ENCODE data around the gene IL6R.
A peak's percentile ranks its signal among the peaks of the same experiment; 100 is the strongest.

IL6R gene

GRCh38 chr1:154442006-154442740, 37.0 kb downstream of the IL6R start:
- no peak for DNase-seq (ENCODE audit: low spot score)
- in situ Hi-C loops (cut with MboI; ENCODE audit: low sequenced_read_pairs, unreplicated experiment): no loop called here
- TF ChIP-seq CTCF (IDR thresholded peaks at IDR 0.05; ENCODE audit: borderline replicate concordance, control extremely low read depth, extremely low read depth, insufficient read depth, missing control alignments): no peak

- no peak for TF ChIP-seq CTCF (IDR thresholded peaks at IDR 0.05; ENCODE audit: borderline replicate concordance, control extremely low read depth, extremely low read depth, insufficient read depth, missing control alignments)
- no peak for DNase-seq (ENCODE audit: low spot score)
- in situ Hi-C loops (cut with MboI; ENCODE audit: low sequenced_read_pairs, unreplicated experiment): no loop called here
Measured at GRCh38 chr1:154443274-154444013, 38.3 kb downstream of the IL6R start.

- no peak for TF ChIP-seq CTCF (IDR thresholded peaks at IDR 0.05; ENCODE audit: borderline replicate concordance, control extremely low read depth, extremely low read depth, insufficient read depth, missing control alignments)
- in situ Hi-C loops (cut with MboI; ENCODE audit: low sequenced_read_pairs, unreplicated experiment): no loop called here
- peak; percentile 72 for DNase-seq (ENCODE audit: low spot score)
Measured at GRCh38 chr1:154445040-154445472, 39.9 kb downstream of the IL6R start.

- in situ Hi-C loops (cut with MboI; ENCODE audit: low sequenced_read_pairs, unreplicated experiment): no loop called here
- TF ChIP-seq CTCF (IDR thresholded peaks at IDR 0.05; ENCODE audit: borderline replicate concordance, control extremely low read depth, extremely low read depth, insufficient read depth, missing control alignments): no peak
- DNase-seq (ENCODE audit: low spot score): no peak
Measured at GRCh38 chr1:154446292-154446691, 41.1 kb downstream of the IL6R start.

GRCh38 chr1:154446789-154447188, 41.6 kb downstream of the IL6R start:
- in situ Hi-C loops (cut with MboI; ENCODE audit: low sequenced_read_pairs, unreplicated experiment): no loop called here
- DNase-seq (ENCODE audit: low spot score): no peak

GRCh38 chr1:154448331-154448811, 43.2 kb downstream of the IL6R start:
- DNase-seq (ENCODE audit: low spot score): no peak
- in situ Hi-C loops (cut with MboI; ENCODE audit: low sequenced_read_pairs, unreplicated experiment): no loop called here
- no peak for TF ChIP-seq CTCF (IDR thresholded peaks at IDR 0.05; ENCODE audit: borderline replicate concordance, control extremely low read depth, extremely low read depth, insufficient read depth, missing control alignments)

More at GRCh38 chr1:154446789-154447188, 41.6 kb downstream of the IL6R start:
- no peak for TF ChIP-seq CTCF (IDR thresholded peaks at IDR 0.05; ENCODE audit: borderline replicate concordance, control extremely low read depth, extremely low read depth, insufficient read depth, missing control alignments)
